NK-92 (cell line): Measurements from ENCODE around the gene LIMS2.

Source experiments
- DNase-seq: peaks from one replicate; lab custom pipeline; 2025; ENCODE audit not compliant: unreplicated experiment; lab: John Stamatoyannopoulos, UW

The LIMS2 gene

GRCh38 chr2:127675331-127676261 is at the start of gene LIMS2:
Gene LIMS2, minus strand, starts transcription at chr2:127675530. Its CDS starts 506 bp downstream, at chr2:127675024.
- no peak for DNase-seq

DNA sequence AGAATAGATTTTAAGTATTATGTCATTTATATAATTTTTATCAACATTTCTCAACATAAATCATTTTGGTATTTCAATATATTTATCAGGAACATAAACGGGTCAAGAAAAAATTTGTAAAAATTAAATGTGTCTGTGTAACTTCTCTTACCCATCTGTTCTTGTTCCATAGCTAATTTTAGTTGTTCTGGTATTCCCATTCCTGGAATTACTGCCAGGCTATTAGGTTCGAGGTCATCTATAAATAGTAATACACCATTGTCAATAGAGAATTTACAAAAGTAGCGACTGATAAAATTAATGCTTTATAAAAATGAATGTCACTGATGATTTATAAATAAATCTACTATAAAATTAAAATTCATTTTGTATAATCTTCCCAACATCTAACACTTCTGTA is 47.5 kb upstream of the LIMS2 start:
- DNase-seq, result no peak

DNA sequence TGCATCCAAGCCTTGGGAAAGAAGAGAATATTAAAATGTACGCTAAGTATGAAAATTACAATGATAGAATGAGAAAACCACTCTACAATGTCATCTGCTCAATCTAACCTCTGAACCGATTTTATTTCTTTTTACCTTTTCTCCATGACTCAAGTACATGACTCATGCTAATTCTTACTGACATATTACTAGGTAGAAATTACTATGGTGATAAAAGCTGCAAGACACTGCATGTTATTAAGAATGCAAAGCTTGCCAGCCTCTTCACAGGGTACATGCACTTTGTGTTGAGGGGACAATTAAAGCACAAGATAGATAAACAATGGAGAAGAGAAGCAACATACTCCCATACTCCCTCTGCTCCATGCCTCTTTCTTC is 46.6 kb upstream of the LIMS2 start:
- DNase-seq, result no peak

- no peak for DNase-seq
These were observed 46.1 kb upstream of the LIMS2 start for GRCh38 chr2:127721311-127721977.

GRCh38 chr2:127719301-127720218 is 44.2 kb upstream of the LIMS2 start:
- no peak for DNase-seq

- no peak for DNase-seq
These were observed 42.9 kb upstream of the LIMS2 start for GRCh38 chr2:127718271-127718670.

GRCh38 chr2:127715778-127716449 is 40.6 kb upstream of the LIMS2 start:
- no peak for DNase-seq

- no peak for DNase-seq
These were observed 38.2 kb upstream of the LIMS2 start for GRCh38 chr2:127713562-127713961.

DNA sequence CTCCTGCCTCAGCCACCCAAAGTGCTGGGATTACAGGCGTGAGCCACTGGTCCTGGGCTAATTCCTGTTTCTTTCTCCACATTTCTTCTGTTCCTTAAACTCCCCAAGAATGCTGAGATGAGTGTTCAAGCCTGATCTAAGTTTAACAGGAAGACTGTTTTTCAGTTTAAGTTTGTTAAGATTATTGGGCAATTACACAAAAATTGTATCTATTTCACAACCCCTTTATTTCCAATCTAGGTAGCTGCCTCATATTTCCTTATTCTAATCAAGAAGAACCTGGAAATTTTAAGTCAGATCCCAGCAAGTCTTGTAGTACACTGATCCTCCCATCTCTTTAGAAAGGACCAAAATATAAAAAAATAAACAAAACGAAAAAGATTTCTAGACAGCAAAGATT is 37.7 kb upstream of the LIMS2 start:
- DNase-seq, result no peak

GRCh38 chr2:127709336-127709735 is 34.0 kb upstream of the LIMS2 start:
- no peak for DNase-seq

DNA sequence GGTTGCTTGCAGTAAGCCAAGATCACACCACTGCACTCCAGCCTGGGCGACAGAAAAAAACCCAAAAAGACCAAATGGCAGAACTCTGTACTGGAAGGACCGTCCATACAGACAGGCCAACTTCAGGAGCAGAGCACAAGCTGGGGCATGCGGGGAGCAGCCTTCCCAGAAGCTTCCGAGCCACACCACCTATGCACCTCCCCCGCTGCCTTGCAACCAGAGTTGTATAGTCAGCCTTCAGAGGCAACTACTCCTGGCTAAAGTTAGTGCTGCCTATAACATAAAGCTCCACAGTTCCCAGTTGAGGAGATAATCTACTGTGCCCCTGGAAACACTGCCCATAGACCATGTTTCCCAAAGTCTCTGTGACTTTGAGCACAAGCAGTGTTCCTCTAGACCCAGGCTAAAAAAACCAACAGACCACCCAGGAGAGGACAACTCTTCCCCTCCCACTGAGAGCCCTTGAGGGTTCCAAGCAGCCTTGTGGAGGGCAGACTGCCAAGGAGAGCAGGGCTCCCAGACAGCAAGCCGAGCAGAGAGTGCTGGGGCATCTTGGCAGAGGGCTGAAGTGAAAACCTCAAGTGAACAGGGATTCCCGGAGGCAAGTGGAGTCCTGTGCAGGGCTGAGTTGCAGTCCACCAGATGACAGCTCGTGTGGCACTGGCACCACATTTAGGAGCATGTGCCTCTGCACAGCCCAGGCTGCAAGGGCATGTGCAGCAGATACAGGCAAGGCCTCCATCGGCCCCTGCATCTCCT is 32.7 kb upstream of the LIMS2 start:
- no peak for DNase-seq

GRCh38 chr2:127706215-127706990 is 31.1 kb upstream of the LIMS2 start:
- DNase-seq, result no peak

- DNase-seq, result no peak
These were observed 30.2 kb upstream of the LIMS2 start for GRCh38 chr2:127705391-127706065.

DNA sequence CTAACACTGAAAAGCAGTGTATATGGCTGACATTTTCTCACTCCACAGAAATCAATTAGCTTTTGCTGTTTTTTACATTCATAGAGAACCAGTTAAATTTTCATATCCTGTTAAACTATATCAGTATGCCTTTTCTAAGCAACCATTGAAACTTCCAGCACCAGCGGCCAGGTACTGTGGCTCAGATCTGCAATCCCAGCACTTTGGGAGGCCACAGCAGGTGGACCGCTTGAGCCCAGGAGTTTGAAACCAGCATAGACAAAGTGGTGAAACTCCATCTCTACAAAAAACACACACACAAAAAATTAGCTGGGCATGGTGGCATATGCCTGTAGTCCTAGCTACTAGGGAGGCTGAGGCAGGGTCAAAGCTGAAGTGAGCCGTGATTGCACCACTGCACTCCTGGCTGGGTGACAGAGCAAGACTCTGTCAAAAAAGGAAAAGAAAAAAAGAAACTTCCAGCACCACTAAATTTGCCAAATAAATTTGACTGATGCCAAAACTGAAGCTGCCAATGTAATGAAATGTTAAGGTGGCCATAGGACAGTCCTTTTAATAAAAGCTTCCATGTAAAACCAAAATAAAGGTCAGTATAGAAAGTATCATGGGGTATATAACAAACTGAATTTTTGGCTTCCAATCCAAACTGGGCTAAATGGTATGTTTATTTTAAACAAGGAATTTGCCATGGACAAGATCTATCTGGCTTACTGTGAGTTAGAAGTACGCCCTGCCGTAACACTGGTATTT is 29.5 kb upstream of the LIMS2 start:
- no peak for DNase-seq

- no peak for DNase-seq
These were observed 28.0 kb upstream of the LIMS2 start for GRCh38 chr2:127703282-127703681.

- DNase-seq, result no peak
These were observed 27.2 kb upstream of the LIMS2 start for GRCh38 chr2:127702395-127703009.

DNA sequence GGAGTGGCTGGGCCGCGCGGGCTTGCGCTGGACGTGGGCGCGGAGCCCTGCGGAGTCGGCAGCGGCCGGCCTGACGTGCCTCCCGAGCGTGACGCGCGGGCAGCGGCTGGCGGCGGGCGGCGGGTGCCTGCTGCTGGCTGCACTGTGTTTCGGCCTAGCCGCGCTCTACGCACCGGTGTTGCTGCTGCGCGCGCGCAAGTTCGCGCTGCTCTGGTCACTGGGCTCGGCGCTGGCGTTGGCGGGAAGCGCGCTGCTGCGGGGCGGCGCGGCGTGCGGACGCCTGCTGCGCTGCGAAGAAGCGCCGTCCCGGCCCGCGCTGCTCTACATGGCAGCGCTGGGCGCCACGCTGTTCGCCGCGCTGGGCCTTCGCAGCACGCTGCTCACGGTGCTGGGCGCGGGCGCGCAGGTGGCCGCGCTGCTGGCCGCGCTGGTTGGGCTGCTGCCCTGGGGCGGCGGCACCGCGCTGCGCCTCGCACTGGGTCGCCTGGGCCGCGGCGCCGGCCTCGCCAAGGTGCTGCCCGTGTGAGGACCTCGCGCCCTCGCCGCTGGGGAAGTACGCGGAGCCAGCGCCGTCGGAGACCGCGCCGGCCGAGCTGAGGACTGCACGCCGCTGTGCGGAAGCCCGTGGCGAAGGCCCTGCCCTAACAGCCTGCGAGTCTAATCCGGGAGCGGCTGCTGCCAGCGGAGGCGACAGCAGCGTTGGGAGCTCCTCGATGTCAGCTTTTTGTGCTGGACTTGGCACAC is 26.5 kb upstream of the LIMS2 start:
- no peak for DNase-seq
